HepG2 (cell line): ENCODE results near the gene PLEKHA6. TPM values are rescaled to one million over a fixed set of nuclear protein-coding genes. Genes with fewer than 3 reads are reported as not detected.
A peak's percentile ranks its signal among the peaks of the same experiment; 100 is the strongest.

Experiments used
- ATAC-seq: fragments of 200-7000 bp; cut with Tn5 transposase; 3 replicates; pipeline ENCODE4 v1.9.1; 2020; ENCODE audit warnings: mild to moderate bottlenecking, moderate library complexity
- BruUV-seq: library from RNA; stranded (reverse); fragments of 400-500 nt; replicated peaks from 2 replicates; lab custom pipeline; 2021; lab: Mats Ljungman, UMichigan
- CTCF ChIA-PET: fragments of 300-600 bp; formaldehyde crosslinking; extraction: SDS; loops from one replicate; lab custom pipeline; 2021; ENCODE audit warnings: low total read pairs, inconsistent platforms, low intra/inter-chr PET ratio; lab: Yijun Ruan, JAX
- POLR2A ChIA-PET: fragments of 350-600 bp; sonication (Branson Sonifier 250); formaldehyde crosslinking; loops from one replicate; lab custom pipeline; 2020; ENCODE audit warnings: antibody characterized with exemption, inconsistent platforms; lab: Yijun Ruan, JAX
- DNase-seq: peaks from one replicate; pipeline ENCODE4 v3.0.0-alpha.2; 2015; ENCODE audit warnings: low spot score
- FAIRE-seq: peaks from 3 replicates; lab custom pipeline; 2011; peaks lifted over from hg19 to GRCh38; lab: Jason Lieb, UNC
- H2AFZ ChIP-seq: one replicate; pipeline ENCODE4 v1.6.1; 2011; ENCODE audit warnings: low read length, inconsistent platforms
- H3K27ac ChIP-seq: fragments of 300-600 bp; 3 replicates; pipeline ENCODE4 v1.8.0; 2011; ENCODE audit warnings: mixed run types, mild to moderate bottlenecking, mixed read lengths, low read length, inconsistent platforms; ENCODE audit not compliant: insufficient read depth; ENCODE audit errors: extremely low read length
- H3K27me3 ChIP-seq, 2 experiments: fragments of 200-600 bp in 1 of 2; 2 replicates in 1 of 2; 3 replicates in 1 of 2; pipeline versions ENCODE4 v1.6.0 to v1.8.0; 2011; ENCODE audit warnings: low read length in 2 of 2, mild to moderate bottlenecking in 2 of 2, moderate library complexity in 2 of 2, inconsistent platforms in 1 of 2; ENCODE audit not compliant: insufficient read depth in 2 of 2, control insufficient read depth in 1 of 2
- H3K36me3 ChIP-seq, 2 experiments: fragments of 200-600 bp in 1 of 2; replicated peaks in 1 of 2; 2 replicates in 1 of 2; 3 replicates in 1 of 2; pipeline versions ENCODE4 v1.5.1 to v1.8.0; 2011; ENCODE audit warnings: low read length in 2 of 2, inconsistent platforms in 1 of 2; ENCODE audit not compliant: insufficient read depth in 2 of 2, control insufficient read depth in 1 of 2
- H3K4me1 ChIP-seq: 2 replicates; pipeline ENCODE4 v1.5.1; 2012; ENCODE audit warnings: low read length, inconsistent platforms; ENCODE audit not compliant: insufficient read depth
- H3K4me2 ChIP-seq: 2 replicates; pipeline ENCODE4 v1.6.0; 2011; ENCODE audit warnings: low read depth, low read length, inconsistent platforms
- H3K4me3 ChIP-seq, 3 experiments: fragments of 200-600 bp in 1 of 3; sonication (generic), shearing (Covaris generic) in 1 of 3; replicated peaks in 1 of 3; 2 replicates each; pipeline ENCODE4 v1.5.1; 2011 to 2016; ENCODE audit warnings: low read length in 3 of 3, inconsistent platforms in 2 of 3, low read depth in 2 of 3, mild to moderate bottlenecking in 2 of 3, control low read depth in 1 of 3, mixed read lengths in 1 of 3; ENCODE audit not compliant: insufficient read depth in 1 of 3
- H3K79me2 ChIP-seq: one replicate; pipeline ENCODE4 v1.6.1; 2011; ENCODE audit warnings: low read length, inconsistent platforms; ENCODE audit not compliant: insufficient read depth
- H3K9ac ChIP-seq: 2 replicates; pipeline ENCODE4 v1.6.0; 2011; ENCODE audit warnings: mild to moderate bottlenecking, low read depth, low read length, inconsistent platforms; ENCODE audit not compliant: insufficient read depth
- H3K9me3 ChIP-seq: 2 replicates; pipeline ENCODE4 v1.5.1; 2012; ENCODE audit warnings: mild to moderate bottlenecking, low read length
- H4K20me1 ChIP-seq: 2 replicates; pipeline ENCODE4 v1.6.0; 2011; ENCODE audit warnings: inconsistent platforms, mild to moderate bottlenecking, low read length, moderate library complexity; ENCODE audit not compliant: insufficient read depth
- FOXJ3 ChIP-seq: sonication (generic); formaldehyde crosslinking; IDR thresholded peaks from 2 replicates; pipeline ENCODE4 v1.4.0; 2020; ENCODE audit warnings: missing genetic modification reagents, mild to moderate bottlenecking, borderline replicate concordance
- IKZF4 ChIP-seq: sonication (generic); formaldehyde crosslinking; IDR thresholded peaks from 2 replicates; pipeline ENCODE4 v1.5.1; 2020; ENCODE audit warnings: borderline replicate concordance, mild to moderate bottlenecking, low read depth, missing genetic modification reagents; ENCODE audit errors: not compliant biosample characterization
- PRMT3 ChIP-seq: sonication (generic); formaldehyde crosslinking; IDR thresholded peaks from 2 replicates; pipeline ENCODE4 v1.8.1; 2022; ENCODE audit warnings: low read depth, mild to moderate bottlenecking, moderate library complexity, missing genetic modification reagents, borderline replicate concordance
- ZFP36 ChIP-seq: fragments of 150-350 bp; IDR thresholded peaks from 2 replicates; pipeline ENCODE4 v1.6.1; 2018; ENCODE audit warnings: borderline replicate concordance, low read length, low read depth; ENCODE audit not compliant: partially characterized antibody
- ZMYM3 ChIP-seq: sonication (generic); formaldehyde crosslinking; IDR thresholded peaks from 2 replicates; pipeline ENCODE4 v1.5.1; 2020; ENCODE audit warnings: mild to moderate bottlenecking, missing genetic modification reagents
- WGBS: methylation state at CpG from one replicate; pipeline ENCODE4 v1.1.6; 2017; ENCODE audit warnings: low lambda C conversion rate; 5-methylcytosine and 5-hydroxymethylcytosine counted together
- in situ Hi-C: cut with HindIII; loops from 2 replicates; pipeline ENCODE4 v1.10.0; 2017; ENCODE audit warnings: low pct_unique_long_range_greater_than_20kb; ENCODE audit not compliant: extremely low pct_ligation_motif_present
- intact Hi-C: fragments of 100-400 bp; cut with micrococcal nuclease; formaldehyde crosslinking; loops from one replicate; pipeline ENCODE4 v1.10.0; 2022; ENCODE audit not compliant: unreplicated experiment
- polyA plus RNA-seq, 8 experiments: library from polyadenylated mRNA; depleted of rRNA in 3 of 8; stranded (reverse) in 7 of 8; unstranded in 1 of 8; fragments of >200 nt; fragmentation: Illumina TruSeq in 4 of 8; extraction: Trizol in 4 of 8; gene quantifications; 2 replicates each; pipeline versions ENCODE4 v1.2.1 to v1.2.3, GENCODE V29; 2011 to 2016; ENCODE audit warnings: low read depth in 4 of 8, missing spikeins in 1 of 8, mixed read lengths in 1 of 8; ENCODE audit not compliant: insufficient read depth in 1 of 8
- total RNA-seq, 5 experiments: library from RNA; depleted of rRNA; stranded (reverse); fragments of >200 nt; fragmentation: Illumina TruSeq; extraction: Trizol; gene quantifications; 2 replicates each; pipeline ENCODE4 v1.2.3, GENCODE V29; 2016; ENCODE audit warnings: low read depth in 1 of 5
- TF ChIP-seq, protein P1 (sequence below): sonication (generic); formaldehyde crosslinking; IDR thresholded peaks from 2 replicates; pipeline ENCODE4 v1.4.0; 2020; ENCODE audit warnings: missing genetic modification reagents

Gene PLEKHA6
- total and polyA plus RNA-seq, 2 of the 13 experiments (the other 11 are each of a cell fraction or from before 2014, with no cell fraction given): 5.3 to 11.4 TPM

DNA sequence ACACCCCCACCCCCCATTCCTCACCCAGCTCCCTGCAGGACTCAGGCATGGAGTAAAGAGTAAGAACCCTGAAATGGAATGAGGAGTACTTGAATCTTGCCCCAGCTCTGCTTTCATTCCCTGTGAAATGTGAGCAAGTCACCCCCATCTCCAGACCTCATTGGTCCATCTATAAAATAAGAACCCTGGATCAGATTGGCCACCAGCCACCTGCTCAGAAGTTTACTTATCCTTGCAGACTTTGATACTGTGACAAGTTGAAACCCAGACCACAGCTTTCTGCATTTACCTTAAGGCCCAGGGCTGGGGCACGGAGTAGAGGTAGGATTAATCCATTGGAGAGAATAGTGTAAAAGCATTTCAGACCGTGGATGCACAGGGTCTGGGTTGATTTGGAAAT is 165.6 kb downstream of the PLEKHA6 start (continued):
- TF ChIP-seq IKZF4 (CRISPR knock-in tag) (no peak), FOXJ3 (CRISPR knock-in tag) (no peak)
- TF ChIP-seq, all 625 proteins: peak for 0

DNA sequence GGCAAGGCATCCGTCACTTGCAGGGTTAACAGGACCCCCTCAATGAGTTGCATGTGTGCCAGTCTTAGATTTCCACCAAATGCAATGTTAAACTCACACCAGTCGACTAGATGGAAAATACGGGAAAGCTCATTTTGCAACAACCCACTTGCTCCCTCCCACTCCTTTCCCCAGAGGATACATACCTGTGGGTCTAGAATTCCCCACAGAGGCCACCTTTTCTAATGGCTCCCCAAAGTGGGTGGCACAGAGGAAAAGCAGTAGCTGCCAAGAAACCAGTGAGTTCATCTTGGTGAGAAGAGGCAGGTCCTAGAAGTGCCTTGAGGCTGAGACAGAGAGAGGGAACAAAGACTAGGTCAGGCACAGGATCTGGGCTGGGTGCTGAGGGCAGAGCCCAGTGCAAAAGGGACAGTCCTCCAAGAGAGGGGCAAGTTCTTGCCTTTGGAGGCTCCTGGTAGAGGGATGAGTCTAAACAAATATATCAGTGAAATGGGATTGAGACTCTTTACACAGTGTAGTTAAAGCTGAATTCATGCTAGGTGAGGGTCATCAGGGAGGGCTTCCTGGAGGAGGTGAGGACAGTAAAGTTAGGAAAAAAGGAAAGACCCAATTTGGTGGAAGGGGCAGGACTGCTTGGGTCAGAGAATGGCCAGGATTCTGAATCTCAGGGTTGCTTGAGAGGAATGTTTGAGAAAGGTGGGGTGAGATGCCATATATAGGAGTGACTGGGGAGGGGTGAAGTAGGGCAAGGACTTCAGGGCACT is 167.0 kb downstream of the PLEKHA6 start:
- H3K4me2 ChIP-seq: no peak overlapping the region
- no peaks in the 10 kb centered on the region for H3K79me2 ChIP-seq
- H3K27me3 ChIP-seq: peaks cover 5 to 39% of the 10 kb centered on the region in 2 experiments; a peak in 4 of 5 replicates
- intact Hi-C loops (no loop called here), in situ Hi-C loops (no loop called here)
- H3K4me1 ChIP-seq: peaks cover 26% of the 10 kb centered on the region
- H3K27ac ChIP-seq: no peak overlapping the region
- no peaks in the 10 kb centered on the region for H4K20me1 ChIP-seq
- H3K4me3 ChIP-seq: no peak overlapping the region
- BruUV-seq: no TSS peak
- TF ChIP-seq ZMYM3 (CRISPR knock-in tag) (peak; percentile 31; the same call in 1 of the 2 replicates), ZFP36 (peak; percentile 76), PRMT3 (CRISPR knock-in tag) (no peak)
- TF ChIP-seq, protein P1, sequence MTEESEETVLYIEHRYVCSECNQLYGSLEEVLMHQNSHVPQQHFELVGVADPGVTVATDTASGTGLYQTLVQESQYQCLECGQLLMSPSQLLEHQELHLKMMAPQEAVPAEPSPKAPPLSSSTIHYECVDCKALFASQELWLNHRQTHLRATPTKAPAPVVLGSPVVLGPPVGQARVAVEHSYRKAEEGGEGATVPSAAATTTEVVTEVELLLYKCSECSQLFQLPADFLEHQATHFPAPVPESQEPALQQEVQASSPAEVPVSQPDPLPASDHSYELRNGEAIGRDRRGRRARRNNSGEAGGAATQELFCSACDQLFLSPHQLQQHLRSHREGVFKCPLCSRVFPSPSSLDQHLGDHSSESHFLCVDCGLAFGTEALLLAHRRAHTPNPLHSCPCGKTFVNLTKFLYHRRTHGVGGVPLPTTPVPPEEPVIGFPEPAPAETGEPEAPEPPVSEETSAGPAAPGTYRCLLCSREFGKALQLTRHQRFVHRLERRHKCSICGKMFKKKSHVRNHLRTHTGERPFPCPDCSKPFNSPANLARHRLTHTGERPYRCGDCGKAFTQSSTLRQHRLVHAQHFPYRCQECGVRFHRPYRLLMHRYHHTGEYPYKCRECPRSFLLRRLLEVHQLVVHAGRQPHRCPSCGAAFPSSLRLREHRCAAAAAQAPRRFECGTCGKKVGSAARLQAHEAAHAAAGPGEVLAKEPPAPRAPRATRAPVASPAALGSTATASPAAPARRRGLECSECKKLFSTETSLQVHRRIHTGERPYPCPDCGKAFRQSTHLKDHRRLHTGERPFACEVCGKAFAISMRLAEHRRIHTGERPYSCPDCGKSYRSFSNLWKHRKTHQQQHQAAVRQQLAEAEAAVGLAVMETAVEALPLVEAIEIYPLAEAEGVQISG (CRISPR knock-in tag): no peak
- H3K9me3 ChIP-seq: no peaks in the 10 kb centered on the region
- DNase-seq (no peak), FAIRE-seq (no peak), ATAC-seq (no peak)
- ChIA-PET POLR2A (no interaction called here), CTCF (no interaction called here)
- 34% methylated on average over 3 of the region's 3 CpGs for WGBS
- no peak overlapping the region for H3K9ac ChIP-seq
- H3K36me3 ChIP-seq: no peaks in the 10 kb centered on the region
- H2AFZ ChIP-seq: no peak overlapping the region
